A549 (cell line): ENCODE measurements around the gene PRKG1. TPM values are rescaled to one million over a fixed set of nuclear protein-coding genes. Genes with fewer than 3 reads are reported as not detected.

Experiments used
- ATAC-seq, 2 experiments: fragments of 200-7000 bp in 1 of 2; fragments of >200 bp in 1 of 2; cut with Nextera tagmentation in 1 of 2; cut with Tn5 transposase in 1 of 2; 3 replicates each; pipeline versions ENCODE4 v1.8.0 to v1.9.1; 2018 to 2020; ENCODE audit warnings: mild to moderate bottlenecking in 1 of 2, moderate library complexity in 1 of 2
- CTCF ChIA-PET: fragments of 300-600 bp; sonication (Branson Sonifier 250); formaldehyde crosslinking; extraction: SDS; loops from one replicate; lab custom pipeline; 2021; ENCODE audit warnings: antibody characterized with exemption, inconsistent platforms; lab: Yijun Ruan, JAX
- POLR2A ChIA-PET: fragments of 350-600 bp; formaldehyde crosslinking; extraction: SDS; loops from one replicate; lab custom pipeline; 2021; ENCODE audit warnings: antibody characterized with exemption, inconsistent platforms; lab: Yijun Ruan, JAX
- DNase-seq, 2 experiments: peaks; one replicate each; pipeline versions ENCODE4 v3.0.0 to v3.0.0-alpha.2; 2011 to 2016; ENCODE audit warnings: low read depth in 1 of 2, low spot score in 1 of 2
- FAIRE-seq: peaks from 2 replicates; lab custom pipeline; 2011; peaks lifted over from hg19 to GRCh38; lab: Jason Lieb, UNC
- H3K27ac ChIP-seq, 2 experiments: fragments of >200 bp; sonication (Bioruptor Twin); formaldehyde crosslinking; 3 replicates each; pipeline ENCODE4 v1.5.1; 2016 to 2017
- H3K4me1 ChIP-seq: fragments of >200 bp; sonication (Bioruptor Twin); formaldehyde crosslinking; 3 replicates; pipeline ENCODE4 v1.6.1; 2016
- H3K4me2 ChIP-seq: fragments of >200 bp; sonication (Bioruptor Twin); formaldehyde crosslinking; 3 replicates; pipeline ENCODE4 v1.6.1; 2016
- H3K4me3 ChIP-seq: fragments of >200 bp; sonication (Bioruptor Twin); formaldehyde crosslinking; 3 replicates; pipeline ENCODE4 v1.5.1; 2016
- H3K9me3 ChIP-seq: fragments of >200 bp; sonication (Bioruptor Twin); formaldehyde crosslinking; 3 replicates; pipeline ENCODE4 v1.6.1; 2016
- BHLHE40 ChIP-seq: IDR thresholded peaks from 2 replicates; pipeline ENCODE4 v1.6.1; 2012; ENCODE audit warnings: low read depth, low read length, inconsistent platforms
- CBX8 ChIP-seq: fragments of 200-600 bp; sonication (generic); IDR thresholded peaks from 2 replicates; pipeline ENCODE4 v1.6.1; 2016
- FOSB ChIP-seq: fragments of 250-450 bp; sonication (Bioruptor Pico); IDR thresholded peaks from 2 replicates; pipeline ENCODE4 v1.5.0; 2020; ENCODE audit warnings: mild to moderate bottlenecking, moderate library complexity
- FOSL2 ChIP-seq, 2 experiments: fragments of 450-650 bp in 1 of 2; fragments of >200 bp in 1 of 2; sonication (Bioruptor Twin) in 1 of 2; formaldehyde crosslinking; IDR thresholded peaks; 2 replicates each; pipeline versions ENCODE4 v1.5.0 to v1.6.1; 2016 to 2020; ENCODE audit warnings: mild to moderate bottlenecking in 1 of 2, moderate library complexity in 1 of 2
- FOXS1 ChIP-seq: fragments of 250-450 bp; sonication (Bioruptor Pico); IDR thresholded peaks from 2 replicates; pipeline ENCODE4 v1.5.0; 2020; ENCODE audit warnings: mild to moderate bottlenecking, moderate library complexity
- GATA3 ChIP-seq: IDR thresholded peaks from 2 replicates; pipeline ENCODE4 v1.6.1; 2012; ENCODE audit warnings: borderline replicate concordance
- HDAC2 ChIP-seq: fragments of 200-600 bp; sonication (generic); IDR thresholded peaks from 2 replicates; pipeline ENCODE4 v1.6.1; 2016
- JUN ChIP-seq, 2 experiments: fragments of >200 bp; sonication (Bioruptor Twin); formaldehyde crosslinking; IDR thresholded peaks; 2 replicates in 1 of 2; 3 replicates in 1 of 2; pipeline ENCODE4 v1.6.1; 2016 to 2017
- JUNB ChIP-seq: fragments of >200 bp; sonication (Bioruptor Twin); formaldehyde crosslinking; IDR thresholded peaks from 2 replicates; pipeline ENCODE4 v1.6.1; 2016
- MAZ ChIP-seq: fragments of 150-350 bp; IDR thresholded peaks from 2 replicates; pipeline ENCODE4 v1.6.1; 2014; ENCODE audit warnings: antibody characterized with exemption, low read depth, low read length, borderline replicate concordance
- NR3C1 ChIP-seq: fragments of >200 bp; sonication (Bioruptor Twin); formaldehyde crosslinking; IDR thresholded peaks from 3 replicates; pipeline ENCODE4 v1.6.1; 2017
- RAD21 ChIP-seq, 2 experiments: fragments of >200 bp in 1 of 2; sonication (Bioruptor Twin) in 1 of 2; formaldehyde crosslinking in 1 of 2; IDR thresholded peaks in 1 of 2; conservative IDR thresholded peaks in 1 of 2; 2 replicates in 1 of 2; 3 replicates in 1 of 2; pipeline ENCODE4 v1.6.1; 2012 to 2018; ENCODE audit warnings: inconsistent platforms in 1 of 2
- RARB ChIP-seq: fragments of 250-450 bp; sonication (Bioruptor Pico); IDR thresholded peaks from 2 replicates; pipeline ENCODE4 v1.8.0; 2021; ENCODE audit warnings: mild to moderate bottlenecking, moderate library complexity
- REST ChIP-seq: fragments of 200-600 bp; sonication (generic); IDR thresholded peaks from 2 replicates; pipeline ENCODE4 v1.6.1; 2016; ENCODE audit warnings: antibody characterized with exemption, mild to moderate bottlenecking, moderate library complexity
- RNF2 ChIP-seq: fragments of 200-600 bp; sonication (generic); IDR thresholded peaks from 2 replicates; pipeline ENCODE4 v1.6.1; 2016; ENCODE audit warnings: low read depth, mild to moderate bottlenecking, antibody characterized with exemption, moderate library complexity, borderline replicate concordance
- SMC3 ChIP-seq: fragments of >200 bp; sonication (Bioruptor Twin); formaldehyde crosslinking; IDR thresholded peaks from 3 replicates; pipeline ENCODE4 v1.6.1; 2018; ENCODE audit warnings: inconsistent platforms
- TP53 ChIP-seq: fragments of 250-450 bp; sonication (Bioruptor Pico); IDR thresholded peaks from 2 replicates; pipeline ENCODE4 v1.5.0; 2021; ENCODE audit warnings: mild to moderate bottlenecking, moderate library complexity
- ZFP36 ChIP-seq: fragments of 450-650 bp; IDR thresholded peaks from 2 replicates; pipeline ENCODE4 v1.6.1; 2014; ENCODE audit warnings: borderline replicate concordance; ENCODE audit not compliant: partially characterized antibody
- ZNF302 ChIP-seq: fragments of 250-450 bp; sonication (Bioruptor Pico); IDR thresholded peaks from 2 replicates; pipeline ENCODE4 v1.9.0; 2021; ENCODE audit warnings: inconsistent platforms, mild to moderate bottlenecking, moderate library complexity
- WGBS: methylation state at CpG from one replicate; pipeline ENCODE4 v1.1.6; 2017; ENCODE audit errors: missing lambda C conversion rate; 5-methylcytosine and 5-hydroxymethylcytosine counted together
- polyA plus RNA-seq, 4 experiments: library from polyadenylated mRNA; depleted of rRNA in 3 of 4; stranded (reverse); fragments of >200 nt; fragmentation: RNase III in 1 of 4; extraction: RNeasy Plus Mini Kit Qiagen cat#74134 plus additional on column Dnase treatment in 1 of 4; gene quantifications; 2 replicates in 3 of 4; 3 replicates in 1 of 4; pipeline ENCODE4 v1.2.3, GENCODE V29; 2011 to 2017
- TF ChIP-seq, protein P1 (sequence below): IDR thresholded peaks from 2 replicates; pipeline ENCODE4 v1.6.1; 2012; ENCODE audit warnings: low read depth, borderline replicate concordance
- TF ChIP-seq, protein P2 (sequence below): fragments of 250-450 bp; sonication (Bioruptor Pico); IDR thresholded peaks from 2 replicates; pipeline ENCODE4 v1.5.0; 2021; ENCODE audit warnings: mild to moderate bottlenecking, moderate library complexity, borderline replicate concordance

The PRKG1 gene
- polyA plus RNA-seq, 2 of the 4 experiments (the other 2 are of a cell fraction): not detected

- CTCF ChIA-PET: interaction anchor here (1.1 kb wide), 2 partner anchors 27 to 822 kb away, joined by 3 read pairs; no protein-coding TSS in a partner anchor
- no peak for FAIRE-seq
- Histone ChIP-seq H3K4me1 (no peaks in the 10 kb centered on the region), H3K4me2 (no peak overlapping the region)
- TF ChIP-seq FOSB (CRISPR knock-in tag) (no peak), BHLHE40 (no peak), ZFP36 (no peak), GATA3 (no peak), REST (no peak), ZNF302 (no peak), RARB (CRISPR knock-in tag) (no peak), CBX8 (no peak), RAD21 (conservative IDR thresholded peaks at IDR 0.05 in 1 of 2, IDR thresholded peaks at IDR 0.05 in 1 of 2) (no peak), HDAC2 (no peak), JUN (IDR thresholded peaks at IDR 0.05) (no peak), RNF2 (no peak), NR3C1 (no peak), TP53 (no peak), JUNB (no peak), MAZ (no peak)
- TF ChIP-seq, protein P1, sequence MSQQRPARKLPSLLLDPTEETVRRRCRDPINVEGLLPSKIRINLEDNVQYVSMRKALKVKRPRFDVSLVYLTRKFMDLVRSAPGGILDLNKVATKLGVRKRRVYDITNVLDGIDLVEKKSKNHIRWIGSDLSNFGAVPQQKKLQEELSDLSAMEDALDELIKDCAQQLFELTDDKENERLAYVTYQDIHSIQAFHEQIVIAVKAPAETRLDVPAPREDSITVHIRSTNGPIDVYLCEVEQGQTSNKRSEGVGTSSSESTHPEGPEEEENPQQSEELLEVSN: no peak
- TF ChIP-seq, all 56 proteins: peak for 0
- no peak overlapping the region for H3K4me3 ChIP-seq
- DNase-seq (no peak), ATAC-seq (no peak)
- 48% methylated on average over 3 of the region's 3 CpGs for WGBS
- H3K9me3 ChIP-seq: no peaks in the 10 kb centered on the region
- H3K27ac ChIP-seq: no peak overlapping the region
- POLR2A ChIA-PET: no interaction called here
These were observed 319.8 kb downstream of the PRKG1 start for GRCh38 chr10:51394039-51394438.

- Histone ChIP-seq H3K4me2 (no peak overlapping the region), H3K27ac (no peak overlapping the region), H3K4me3 (no peak overlapping the region), H3K4me1 (no peaks in the 10 kb centered on the region), H3K9me3 (no peaks in the 10 kb centered on the region)
- ATAC-seq: no peak
- TF ChIP-seq FOXS1 (CRISPR knock-in tag) (no peak), SMC3 (no peak), FOSL2 (IDR thresholded peaks at IDR 0.05) (no peak), FOSL2 (CRISPR knock-in tag; IDR thresholded peaks at IDR 0.05) (no peak)
- TF ChIP-seq, protein P2, sequence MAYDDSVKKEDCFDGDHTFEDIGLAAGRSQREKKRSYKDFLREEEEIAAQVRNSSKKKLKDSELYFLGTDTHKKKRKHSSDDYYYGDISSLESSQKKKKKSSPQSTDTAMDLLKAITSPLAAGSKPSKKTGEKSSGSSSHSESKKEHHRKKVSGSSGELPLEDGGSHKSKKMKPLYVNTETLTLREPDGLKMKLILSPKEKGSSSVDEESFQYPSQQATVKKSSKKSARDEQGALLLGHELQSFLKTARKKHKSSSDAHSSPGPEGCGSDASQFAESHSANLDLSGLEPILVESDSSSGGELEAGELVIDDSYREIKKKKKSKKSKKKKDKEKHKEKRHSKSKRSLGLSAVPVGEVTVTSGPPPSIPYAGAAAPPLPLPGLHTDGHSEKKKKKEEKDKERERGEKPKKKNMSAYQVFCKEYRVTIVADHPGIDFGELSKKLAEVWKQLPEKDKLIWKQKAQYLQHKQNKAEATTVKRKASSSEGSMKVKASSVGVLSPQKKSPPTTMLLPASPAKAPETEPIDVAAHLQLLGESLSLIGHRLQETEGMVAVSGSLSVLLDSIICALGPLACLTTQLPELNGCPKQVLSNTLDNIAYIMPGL (CRISPR knock-in tag): no peak
- FAIRE-seq: no peak
- no peak for DNase-seq
- POLR2A ChIA-PET: no interaction called here
- WGBS: 6% methylated on average over 3 of the region's 3 CpGs
- CTCF ChIA-PET: interaction anchor here (0.7 to 4.2 kb wide), 2 partner anchors 8 to 602 kb away, joined by 4 to 13 read pairs; no protein-coding TSS in a partner anchor
These were observed 323.0 kb downstream of the PRKG1 start for GRCh38 chr10:51397244-51397643.
